Stimulated activated CD8-positive, alpha-beta memory T cell treated with anti-CD3 and anti-CD28 coated beads, Interleukin-7, amount 100 ng/mL, for 1 hour (primary cell): Measurements from ENCODE around the gene PPP1CB.
"Not testable (repeated sequence)": the region's sequence is repeated elsewhere in the genome, so short reads cannot be mapped to it uniquely, and the experiment has no call there.

Experiments
- DNase-seq, 2 donors: peaks; one replicate each; pipeline ENCODE4 v3.0.0-alpha.2; 2020; ENCODE audit warnings: low read depth in 2 of 2

Gene PPP1CB

GRCh38 chr2:28778392-28778791 is 26.8 kb downstream of the PPP1CB start:
- no peak for DNase-seq

- no peak for DNase-seq
Observed at GRCh38 chr2:28779001-28779400, 27.4 kb downstream of the PPP1CB start.

GRCh38 chr2:28780496-28780895 is 28.9 kb downstream of the PPP1CB start:
- no peak for DNase-seq

GRCh38 chr2:28782423-28782822 is 30.8 kb downstream of the PPP1CB start:
- DNase-seq: no peak

GRCh38 chr2:28784570-28784969 is 32.9 kb downstream of the PPP1CB start:
- DNase-seq: not testable (repeated sequence)

- no peak for DNase-seq
Observed at GRCh38 chr2:28796620-28797019, 45.0 kb downstream of the PPP1CB start.

- no peak for DNase-seq
Observed at GRCh38 chr2:28801726-28802125, 50.1 kb downstream of the PPP1CB start.

GRCh38 chr2:28802975-28803429 is 51.4 kb downstream of the PPP1CB start:
- DNase-seq: no peak

- DNase-seq: no peak
Observed at GRCh38 chr2:28809927-28810326, 58.3 kb downstream of the PPP1CB start.

GRCh38 chr2:28810384-28811285 is 59.0 kb downstream of the PPP1CB start, which contains the start of gene SPDYA:
TSS of gene SPDYA (plus strand) at chr2:28810834. CDS start at chr2:28816015, 5,181 bp downstream.
- peak; percentile 48 to 50 for DNase-seq

- DNase-seq: no peak
Observed at GRCh38 chr2:28818053-28818452, 66.4 kb downstream of the PPP1CB start.

GRCh38 chr2:28821295-28821958 is 69.8 kb downstream of the PPP1CB start:
- DNase-seq: peak; percentile 16 to 37

GRCh38 chr2:28822036-28822435 is 70.4 kb downstream of the PPP1CB start:
- no peak for DNase-seq

- DNase-seq: no peak
Observed at GRCh38 chr2:28824207-28824606, 72.6 kb downstream of the PPP1CB start.

- DNase-seq: no peak
Observed at GRCh38 chr2:28824870-28825269, 73.2 kb downstream of the PPP1CB start.

- DNase-seq: no peak
Observed at GRCh38 chr2:28828382-28828781, 76.8 kb downstream of the PPP1CB start.

GRCh38 chr2:28833740-28834470 is 82.3 kb downstream of the PPP1CB start:
- no peak for DNase-seq

GRCh38 chr2:28835781-28836180 is 84.2 kb downstream of the PPP1CB start:
- DNase-seq: no peak

GRCh38 chr2:28838971-28839370 is 87.3 kb downstream of the PPP1CB start:
- DNase-seq: no peak

GRCh38 chr2:28842042-28842441 is 90.4 kb downstream of the PPP1CB start:
- no peak for DNase-seq
